GM12878 (cell line): ENCODE data around the gene HEMK1. TPM values are rescaled to one million over a fixed set of nuclear protein-coding genes. Genes with fewer than 3 reads are reported as not detected.

Experiments
- ATAC-seq: fragments of 200-7000 bp; cut with Tn5 transposase; 3 replicates; pipeline ENCODE4 v1.9.1; 2020; ENCODE audit warnings: mild to moderate bottlenecking, moderate library complexity
- BruUV-seq: library from RNA; stranded (reverse); fragments of 400-500 nt; replicated peaks from 2 replicates; lab custom pipeline; 2021; lab: Mats Ljungman, UMichigan
- CTCF ChIA-PET: fragments of 300-600 bp; sonication (Branson Sonifier 250); formaldehyde crosslinking; extraction: SDS; loops from one replicate; lab custom pipeline; 2021; ENCODE audit warnings: inconsistent platforms; lab: Yijun Ruan, JAX
- POLR2A ChIA-PET: fragments of 350-600 bp; formaldehyde crosslinking; extraction: SDS; loops from one replicate; lab custom pipeline; 2021; ENCODE audit warnings: inconsistent platforms; lab: Charles Lee
- RAD21 ChIA-PET: fragments of 300-600 bp; sonication (Branson Sonifier 250); formaldehyde crosslinking; loops from one replicate; lab custom pipeline; 2023; ENCODE audit warnings: antibody characterized with exemption; ENCODE audit not compliant: unreplicated experiment; lab: Charles Lee
- SMC1A ChIA-PET: fragments of 300-600 bp; sonication (Branson Sonifier 250); formaldehyde crosslinking; loops from one replicate; lab custom pipeline; 2023; ENCODE audit not compliant: unreplicated experiment, uncharacterized antibody; lab: Charles Lee
- DNase-seq: peaks from one replicate; pipeline ENCODE4 v3.0.0-alpha.2; 2011; ENCODE audit warnings: low read depth, low spot score
- FAIRE-seq: peaks from 3 replicates; lab custom pipeline; 2011; peaks lifted over from hg19 to GRCh38; lab: Jason Lieb, UNC
- H2AFZ ChIP-seq: 2 replicates; pipeline ENCODE4 v1.6.0; 2011; ENCODE audit warnings: low read depth, low read length, control low read depth; ENCODE audit not compliant: control insufficient read depth
- H3K27ac ChIP-seq: 2 replicates; pipeline ENCODE4 v1.5.1; 2011; ENCODE audit warnings: control low read depth; ENCODE audit not compliant: control insufficient read depth, insufficient read depth
- H3K27me3 ChIP-seq, 2 experiments: replicated peaks in 1 of 2; 2 replicates each; pipeline versions ENCODE4 v1.6.0 to v1.6.1; 2011; ENCODE audit warnings: low read length in 1 of 2; ENCODE audit not compliant: control insufficient read depth in 2 of 2, insufficient read depth in 2 of 2
- H3K36me3 ChIP-seq, 2 experiments: 2 replicates each; pipeline ENCODE4 v1.5.1; 2011; ENCODE audit warnings: low read length in 1 of 2; ENCODE audit not compliant: control insufficient read depth in 2 of 2, insufficient read depth in 2 of 2
- H3K4me1 ChIP-seq: 2 replicates; pipeline ENCODE4 v1.6.1; 2011; ENCODE audit warnings: mild to moderate bottlenecking, low read length, moderate library complexity, mixed read lengths; ENCODE audit not compliant: control insufficient read depth, insufficient read depth
- H3K4me2 ChIP-seq: 2 replicates; pipeline ENCODE4 v1.6.0; 2011; ENCODE audit warnings: control low read depth; ENCODE audit not compliant: control insufficient read depth, insufficient read depth
- H3K4me3 ChIP-seq: fragments of 200-600 bp; sonication (generic); 2 replicates; pipeline ENCODE4 v1.5.1; 2016
- H3K79me2 ChIP-seq: 2 replicates; pipeline ENCODE4 v1.6.0; 2011; ENCODE audit warnings: low read length; ENCODE audit not compliant: control insufficient read depth, insufficient read depth
- H3K9ac ChIP-seq: 2 replicates; pipeline ENCODE4 v1.8.0; 2011; ENCODE audit warnings: low read length, control low read depth, mixed read lengths; ENCODE audit not compliant: control insufficient read depth, insufficient read depth
- H3K9me3 ChIP-seq: replicated peaks from 3 replicates; pipeline ENCODE4 v1.5.1; 2011; ENCODE audit warnings: mild to moderate bottlenecking, low read length; ENCODE audit not compliant: control insufficient read depth, insufficient read depth
- H4K20me1 ChIP-seq: 2 replicates; pipeline ENCODE4 v1.6.0; 2011; ENCODE audit not compliant: control insufficient read depth, insufficient read depth
- BCL11A ChIP-seq: IDR thresholded peaks from 2 replicates; pipeline ENCODE4 v1.6.1; 2011; ENCODE audit warnings: low read depth, low read length
- BHLHE40 ChIP-seq, 2 experiments: fragments of 450-650 bp in 1 of 2; IDR thresholded peaks; 2 replicates each; pipeline ENCODE4 v1.6.1; 2011 to 2017; ENCODE audit warnings: low read depth in 2 of 2, borderline replicate concordance in 1 of 2, improper control_type of control experiment in 1 of 2, low read length in 1 of 2, mild to moderate bottlenecking in 1 of 2
- CEBPB ChIP-seq, 2 experiments: fragments of 150-350 bp in 1 of 2; IDR thresholded peaks; 2 replicates each; pipeline ENCODE4 v1.6.1; 2012 to 2014; ENCODE audit warnings: low read depth in 2 of 2, low read length in 2 of 2, borderline replicate concordance in 1 of 2, inconsistent platforms in 1 of 2
- CHD4 ChIP-seq: fragments of 200-600 bp; sonication (generic); IDR thresholded peaks from 2 replicates; pipeline ENCODE4 v1.6.1; 2016; ENCODE audit warnings: mild to moderate bottlenecking
- EED ChIP-seq: sonication (generic); IDR thresholded peaks from 2 replicates; pipeline ENCODE4 v1.6.1; 2016; ENCODE audit warnings: antibody characterized with exemption, low read depth
- HDGF ChIP-seq: fragments of 450-650 bp; IDR thresholded peaks from 2 replicates; pipeline ENCODE4 v1.6.1; 2016; ENCODE audit warnings: antibody characterized with exemption
- KLF5 ChIP-seq: fragments of 450-650 bp; IDR thresholded peaks from 2 replicates; pipeline ENCODE4 v1.6.1; 2014; ENCODE audit warnings: mild to moderate bottlenecking; ENCODE audit not compliant: partially characterized antibody
- NFIC ChIP-seq: IDR thresholded peaks from 2 replicates; pipeline ENCODE4 v1.6.1; 2012; ENCODE audit warnings: low read depth, mild to moderate bottlenecking, inconsistent platforms, low read length, moderate library complexity
- NR2C1 ChIP-seq: fragments of 450-650 bp; IDR thresholded peaks from 2 replicates; pipeline ENCODE4 v1.6.1; 2017; ENCODE audit warnings: antibody characterized with exemption, mild to moderate bottlenecking, moderate library complexity
- PBX3 ChIP-seq: IDR thresholded peaks from 2 replicates; pipeline ENCODE4 v1.6.1; 2011; ENCODE audit warnings: mild to moderate bottlenecking, low read depth, low read length, moderate library complexity; ENCODE audit not compliant: insufficient replicate concordance
- POLR2AphosphoS5 ChIP-seq: IDR thresholded peaks from 2 replicates; pipeline ENCODE4 v1.6.1; 2011; ENCODE audit warnings: mild to moderate bottlenecking, low read length, inconsistent platforms
- SMAD5 ChIP-seq: IDR thresholded peaks from 2 replicates; pipeline ENCODE4 v1.6.1; 2016; ENCODE audit warnings: antibody characterized with exemption, low read depth
- TBL1XR1 ChIP-seq: IDR thresholded peaks from 2 replicates; pipeline ENCODE4 v1.6.1; 2012; ENCODE audit warnings: low read depth, low read length, improper control_type of control experiment
- WRNIP1 ChIP-seq: IDR thresholded peaks from 2 replicates; pipeline ENCODE4 v1.6.1; 2011; ENCODE audit warnings: low read depth, low read length, improper control_type of control experiment, borderline replicate concordance
- ZNF274 ChIP-seq: IDR thresholded peaks from one replicate; pipeline ENCODE4 v1.8.0; 2011; ENCODE audit not compliant: insufficient read length, insufficient read depth
- WGBS: methylation state at CpG from one replicate; pipeline ENCODE4 v1.1.6; 2016; ENCODE audit warnings: low lambda C conversion rate; ENCODE audit not compliant: insufficient replicate concordance, insufficient coverage; ENCODE audit errors: missing lambda C conversion rate; 5-methylcytosine and 5-hydroxymethylcytosine counted together
- in situ Hi-C: fragments of 300-500 bp; cut with MboI; formaldehyde crosslinking; loops from 9 replicates; pipeline ENCODE4 v1.14.3; 2018; ENCODE audit warnings: mixed read lengths
- intact Hi-C: fragments of 100-400 bp; cut with micrococcal nuclease; formaldehyde crosslinking; loops from one replicate; pipeline ENCODE4 v1.14.2; 2022; ENCODE audit not compliant: unreplicated experiment
- polyA plus RNA-seq, 11 experiments: library from polyadenylated mRNA; depleted of rRNA in 4 of 11; unstranded in 6 of 11; stranded (reverse) in 5 of 11; fragments of >200 nt; fragmentation: Nextera tagmentation in 4 of 11; fragmentation: Illumina TruSeq in 1 of 11; extraction: Ambion mirVana in 4 of 11; extraction: Trizol in 1 of 11; gene quantifications; 1 replicate in 1 of 11; 2 replicates in 10 of 11; pipeline versions ENCODE4 v1.2.1 to v1.2.3, GENCODE V29; 2011 to 2016; ENCODE audit warnings: inconsistent platforms in 2 of 11, missing spikeins in 2 of 11, low read depth in 1 of 11
- total RNA-seq, 4 experiments: library from RNA; depleted of rRNA in 3 of 4; stranded (reverse); fragments of >200 nt in 3 of 4; fragmentation: Illumina TruSeq in 1 of 4; extraction: Trizol in 1 of 4; gene quantifications; 2 replicates each; pipeline versions ENCODE4 v1.2.1 to v1.2.3, GENCODE V29; 2013 to 2021
- TF ChIP-seq, protein P1 (sequence below): fragments of 450-650 bp; IDR thresholded peaks from 2 replicates; pipeline ENCODE4 v1.6.1; 2016; ENCODE audit warnings: mild to moderate bottlenecking, moderate library complexity, borderline replicate concordance
- TF ChIP-seq, protein P2 (sequence below): fragments of 150-350 bp; IDR thresholded peaks from 2 replicates; pipeline ENCODE4 v1.6.1; 2016; ENCODE audit warnings: low read depth, low read length

HEMK1 gene
- total and polyA plus RNA-seq, 10 of the 15 experiments (the other 5 are each of a cell fraction or from before 2014, with no cell fraction given), result 2.8 to 19.0 (median 12.0) TPM

DNA sequence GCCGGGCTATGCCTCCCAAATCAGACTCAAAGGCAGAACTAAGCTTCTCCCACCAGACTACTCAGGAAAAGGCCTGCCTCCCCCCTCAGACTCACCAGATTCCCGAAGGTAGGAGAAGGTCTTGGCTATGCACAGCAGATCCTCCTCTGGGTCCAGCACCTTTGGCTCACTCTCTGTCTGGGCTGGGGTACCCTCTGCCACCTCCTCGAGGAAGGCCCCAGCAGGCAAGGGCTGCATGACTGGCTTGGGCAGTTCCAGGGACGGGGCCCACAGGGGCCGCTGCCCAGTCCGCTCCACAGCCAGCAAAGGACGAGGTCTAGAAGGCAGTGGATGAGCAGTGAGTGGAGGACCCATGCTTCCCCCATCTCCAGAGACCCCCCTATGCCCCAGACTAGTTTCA is 39.0 kb downstream of the HEMK1 start:
- H3K27ac ChIP-seq, result no peak overlapping the region
- ChIA-PET POLR2A (interaction anchor here (1.0 to 5.0 kb wide), 2 partner anchors 14 to 19 kb away, joined by 3 to 54 read pairs; no protein-coding TSS in a partner anchor), SMC1A (interaction anchor here (11.4 kb wide), 1 partner anchor 18 kb away, joined by 186 read pairs; no protein-coding TSS in a partner anchor), RAD21 (interaction anchor here (7.0 to 12.9 kb wide), 2 partner anchors 19 to 37 kb away, joined by 135 to 244 read pairs; partner anchors contain the start of gene HEMK1), CTCF (interaction anchor here (13.6 to 13.9 kb wide), 2 partner anchors 18 to 34 kb away, joined by 317 to 410 read pairs; partner anchors contain the start of gene HEMK1)
- no peak overlapping the region for H3K4me2 ChIP-seq
- H3K36me3 ChIP-seq, result no peaks in the 10 kb centered on the region
- no TSS peak for BruUV-seq
- H2AFZ ChIP-seq, result no peak overlapping the region
- intact Hi-C loops, result no loop called here
- H3K27me3 ChIP-seq, result no peaks in the 10 kb centered on the region
- WGBS, result 53% methylated on average over 7 of the region's 7 CpGs
- H3K79me2 ChIP-seq, result no peaks in the 10 kb centered on the region
- H3K4me3 ChIP-seq, result no peak overlapping the region
- H3K9me3 ChIP-seq, result no peaks in the 10 kb centered on the region
- ATAC-seq (no peak), FAIRE-seq (no peak), DNase-seq (no peak)
- no peak overlapping the region for H3K9ac ChIP-seq
- H4K20me1 ChIP-seq, result no peaks in the 10 kb centered on the region
- H3K4me1 ChIP-seq, result peaks cover 21% of the 10 kb centered on the region
- in situ Hi-C loops, result loop anchor here (25.0 kb wide), 1 partner anchor 1079 kb away; no protein-coding TSS in a partner anchor
- TF ChIP-seq SMAD5, result no peak
- TF ChIP-seq, protein P1, sequence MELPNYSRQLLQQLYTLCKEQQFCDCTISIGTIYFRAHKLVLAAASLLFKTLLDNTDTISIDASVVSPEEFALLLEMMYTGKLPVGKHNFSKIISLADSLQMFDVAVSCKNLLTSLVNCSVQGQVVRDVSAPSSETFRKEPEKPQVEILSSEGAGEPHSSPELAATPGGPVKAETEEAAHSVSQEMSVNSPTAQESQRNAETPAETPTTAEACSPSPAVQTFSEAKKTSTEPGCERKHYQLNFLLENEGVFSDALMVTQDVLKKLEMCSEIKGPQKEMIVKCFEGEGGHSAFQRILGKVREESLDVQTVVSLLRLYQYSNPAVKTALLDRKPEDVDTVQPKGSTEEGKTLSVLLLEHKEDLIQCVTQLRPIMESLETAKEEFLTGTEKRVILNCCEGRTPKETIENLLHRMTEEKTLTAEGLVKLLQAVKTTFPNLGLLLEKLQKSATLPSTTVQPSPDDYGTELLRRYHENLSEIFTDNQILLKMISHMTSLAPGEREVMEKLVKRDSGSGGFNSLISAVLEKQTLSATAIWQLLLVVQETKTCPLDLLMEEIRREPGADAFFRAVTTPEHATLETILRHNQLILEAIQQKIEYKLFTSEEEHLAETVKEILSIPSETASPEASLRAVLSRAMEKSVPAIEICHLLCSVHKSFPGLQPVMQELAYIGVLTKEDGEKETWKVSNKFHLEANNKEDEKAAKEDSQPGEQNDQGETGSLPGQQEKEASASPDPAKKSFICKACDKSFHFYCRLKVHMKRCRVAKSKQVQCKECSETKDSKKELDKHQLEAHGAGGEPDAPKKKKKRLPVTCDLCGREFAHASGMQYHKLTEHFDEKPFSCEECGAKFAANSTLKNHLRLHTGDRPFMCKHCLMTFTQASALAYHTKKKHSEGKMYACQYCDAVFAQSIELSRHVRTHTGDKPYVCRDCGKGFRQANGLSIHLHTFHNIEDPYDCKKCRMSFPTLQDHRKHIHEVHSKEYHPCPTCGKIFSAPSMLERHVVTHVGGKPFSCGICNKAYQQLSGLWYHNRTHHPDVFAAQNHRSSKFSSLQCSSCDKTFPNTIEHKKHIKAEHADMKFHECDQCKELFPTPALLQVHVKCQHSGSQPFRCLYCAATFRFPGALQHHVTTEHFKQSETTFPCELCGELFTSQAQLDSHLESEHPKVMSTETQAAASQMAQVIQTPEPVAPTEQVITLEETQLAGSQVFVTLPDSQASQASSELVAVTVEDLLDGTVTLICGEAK, result no peak
- no peak for TF ChIP-seq PBX3
- TF ChIP-seq BHLHE40 (IDR thresholded peaks at IDR 0.05; ENCODE audit: borderline replicate concordance in 1 of 2, low read depth in 2 of 2, low read length in 1 of 2), result no peak
- TF ChIP-seq KLF5, result no peak
- TF ChIP-seq TBL1XR1, result no peak
- no peak for TF ChIP-seq CHD4
- no peak for TF ChIP-seq EED
- TF ChIP-seq WRNIP1, result no peak
- TF ChIP-seq ZNF274, result no peak
- no peak for TF ChIP-seq CEBPB (IDR thresholded peaks at IDR 0.05; ENCODE audit: borderline replicate concordance in 1 of 2, low read depth in 2 of 2, low read length in 2 of 2)
- no peak for TF ChIP-seq NR2C1
- TF ChIP-seq POLR2AphosphoS5, result no peak
- TF ChIP-seq, protein P2, sequence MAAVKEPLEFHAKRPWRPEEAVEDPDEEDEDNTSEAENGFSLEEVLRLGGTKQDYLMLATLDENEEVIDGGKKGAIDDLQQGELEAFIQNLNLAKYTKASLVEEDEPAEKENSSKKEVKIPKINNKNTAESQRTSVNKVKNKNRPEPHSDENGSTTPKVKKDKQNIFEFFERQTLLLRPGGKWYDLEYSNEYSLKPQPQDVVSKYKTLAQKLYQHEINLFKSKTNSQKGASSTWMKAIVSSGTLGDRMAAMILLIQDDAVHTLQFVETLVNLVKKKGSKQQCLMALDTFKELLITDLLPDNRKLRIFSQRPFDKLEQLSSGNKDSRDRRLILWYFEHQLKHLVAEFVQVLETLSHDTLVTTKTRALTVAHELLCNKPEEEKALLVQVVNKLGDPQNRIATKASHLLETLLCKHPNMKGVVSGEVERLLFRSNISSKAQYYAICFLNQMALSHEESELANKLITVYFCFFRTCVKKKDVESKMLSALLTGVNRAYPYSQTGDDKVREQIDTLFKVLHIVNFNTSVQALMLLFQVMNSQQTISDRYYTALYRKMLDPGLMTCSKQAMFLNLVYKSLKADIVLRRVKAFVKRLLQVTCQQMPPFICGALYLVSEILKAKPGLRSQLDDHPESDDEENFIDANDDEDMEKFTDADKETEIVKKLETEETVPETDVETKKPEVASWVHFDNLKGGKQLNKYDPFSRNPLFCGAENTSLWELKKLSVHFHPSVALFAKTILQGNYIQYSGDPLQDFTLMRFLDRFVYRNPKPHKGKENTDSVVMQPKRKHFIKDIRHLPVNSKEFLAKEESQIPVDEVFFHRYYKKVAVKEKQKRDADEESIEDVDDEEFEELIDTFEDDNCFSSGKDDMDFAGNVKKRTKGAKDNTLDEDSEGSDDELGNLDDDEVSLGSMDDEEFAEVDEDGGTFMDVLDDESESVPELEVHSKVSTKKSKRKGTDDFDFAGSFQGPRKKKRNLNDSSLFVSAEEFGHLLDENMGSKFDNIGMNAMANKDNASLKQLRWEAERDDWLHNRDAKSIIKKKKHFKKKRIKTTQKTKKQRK, result no peak
- TF ChIP-seq NFIC, result no peak
- TF ChIP-seq BCL11A, result no peak
- TF ChIP-seq HDGF, result no peak
